ENCODE data around the gene AREG. TPM values are rescaled to one million over a fixed set of nuclear protein-coding genes. Genes with fewer than 3 reads are reported as not detected.

The AREG gene
- total and polyA plus RNA-seq, 2 experiments from 2014 or later, result 0.45 TPM; not detected in 1

DNA sequence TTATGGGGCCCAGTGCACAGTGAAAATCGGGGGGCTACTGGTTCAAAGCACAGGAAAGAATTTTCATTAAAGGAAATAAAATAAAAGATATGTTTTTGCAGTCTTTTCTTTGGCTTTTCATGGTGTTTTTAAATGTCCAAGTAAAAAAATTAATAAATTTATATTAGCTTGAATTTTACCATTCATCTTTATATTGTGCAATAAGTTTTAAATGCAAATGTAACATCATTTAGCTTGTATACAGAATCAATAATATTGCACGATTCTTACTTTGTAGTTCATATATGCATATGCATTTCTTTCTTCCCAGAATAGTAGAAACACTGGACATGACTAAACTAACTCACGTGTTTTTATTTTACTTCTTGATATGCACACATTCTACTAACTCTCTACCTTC, 31.0 kb downstream of the AREG start (continued):
- TF ChIP-seq STAT1 (IDR thresholded peaks at IDR 0.05; ENCODE audit: unreplicated experiment) (no peak), CREB1 (CRISPR knock-in tag; IDR thresholded peaks at IDR 0.05; ENCODE audit: low read depth) (no peak), NANOG (IDR thresholded peaks at IDR 0.05; ENCODE audit: borderline replicate concordance) (no peak), EZH2 (IDR thresholded peaks at IDR 0.05; ENCODE audit: low read depth, unreplicated experiment) (no peak), ZNF114 (CRISPR knock-in tag; IDR thresholded peaks at IDR 0.05) (no peak)
- TF ChIP-seq, protein P1, sequence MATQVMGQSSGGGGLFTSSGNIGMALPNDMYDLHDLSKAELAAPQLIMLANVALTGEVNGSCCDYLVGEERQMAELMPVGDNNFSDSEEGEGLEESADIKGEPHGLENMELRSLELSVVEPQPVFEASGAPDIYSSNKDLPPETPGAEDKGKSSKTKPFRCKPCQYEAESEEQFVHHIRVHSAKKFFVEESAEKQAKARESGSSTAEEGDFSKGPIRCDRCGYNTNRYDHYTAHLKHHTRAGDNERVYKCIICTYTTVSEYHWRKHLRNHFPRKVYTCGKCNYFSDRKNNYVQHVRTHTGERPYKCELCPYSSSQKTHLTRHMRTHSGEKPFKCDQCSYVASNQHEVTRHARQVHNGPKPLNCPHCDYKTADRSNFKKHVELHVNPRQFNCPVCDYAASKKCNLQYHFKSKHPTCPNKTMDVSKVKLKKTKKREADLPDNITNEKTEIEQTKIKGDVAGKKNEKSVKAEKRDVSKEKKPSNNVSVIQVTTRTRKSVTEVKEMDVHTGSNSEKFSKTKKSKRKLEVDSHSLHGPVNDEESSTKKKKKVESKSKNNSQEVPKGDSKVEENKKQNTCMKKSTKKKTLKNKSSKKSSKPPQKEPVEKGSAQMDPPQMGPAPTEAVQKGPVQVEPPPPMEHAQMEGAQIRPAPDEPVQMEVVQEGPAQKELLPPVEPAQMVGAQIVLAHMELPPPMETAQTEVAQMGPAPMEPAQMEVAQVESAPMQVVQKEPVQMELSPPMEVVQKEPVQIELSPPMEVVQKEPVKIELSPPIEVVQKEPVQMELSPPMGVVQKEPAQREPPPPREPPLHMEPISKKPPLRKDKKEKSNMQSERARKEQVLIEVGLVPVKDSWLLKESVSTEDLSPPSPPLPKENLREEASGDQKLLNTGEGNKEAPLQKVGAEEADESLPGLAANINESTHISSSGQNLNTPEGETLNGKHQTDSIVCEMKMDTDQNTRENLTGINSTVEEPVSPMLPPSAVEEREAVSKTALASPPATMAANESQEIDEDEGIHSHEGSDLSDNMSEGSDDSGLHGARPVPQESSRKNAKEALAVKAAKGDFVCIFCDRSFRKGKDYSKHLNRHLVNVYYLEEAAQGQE (IDR thresholded peaks at IDR 0.05; ENCODE audit: unreplicated experiment), result no peak
- TF ChIP-seq, protein P2, sequence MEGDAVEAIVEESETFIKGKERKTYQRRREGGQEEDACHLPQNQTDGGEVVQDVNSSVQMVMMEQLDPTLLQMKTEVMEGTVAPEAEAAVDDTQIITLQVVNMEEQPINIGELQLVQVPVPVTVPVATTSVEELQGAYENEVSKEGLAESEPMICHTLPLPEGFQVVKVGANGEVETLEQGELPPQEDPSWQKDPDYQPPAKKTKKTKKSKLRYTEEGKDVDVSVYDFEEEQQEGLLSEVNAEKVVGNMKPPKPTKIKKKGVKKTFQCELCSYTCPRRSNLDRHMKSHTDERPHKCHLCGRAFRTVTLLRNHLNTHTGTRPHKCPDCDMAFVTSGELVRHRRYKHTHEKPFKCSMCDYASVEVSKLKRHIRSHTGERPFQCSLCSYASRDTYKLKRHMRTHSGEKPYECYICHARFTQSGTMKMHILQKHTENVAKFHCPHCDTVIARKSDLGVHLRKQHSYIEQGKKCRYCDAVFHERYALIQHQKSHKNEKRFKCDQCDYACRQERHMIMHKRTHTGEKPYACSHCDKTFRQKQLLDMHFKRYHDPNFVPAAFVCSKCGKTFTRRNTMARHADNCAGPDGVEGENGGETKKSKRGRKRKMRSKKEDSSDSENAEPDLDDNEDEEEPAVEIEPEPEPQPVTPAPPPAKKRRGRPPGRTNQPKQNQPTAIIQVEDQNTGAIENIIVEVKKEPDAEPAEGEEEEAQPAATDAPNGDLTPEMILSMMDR (conservative IDR thresholded peaks at IDR 0.05; ENCODE audit: low read depth in 2 of 2), result no peak

DNA sequence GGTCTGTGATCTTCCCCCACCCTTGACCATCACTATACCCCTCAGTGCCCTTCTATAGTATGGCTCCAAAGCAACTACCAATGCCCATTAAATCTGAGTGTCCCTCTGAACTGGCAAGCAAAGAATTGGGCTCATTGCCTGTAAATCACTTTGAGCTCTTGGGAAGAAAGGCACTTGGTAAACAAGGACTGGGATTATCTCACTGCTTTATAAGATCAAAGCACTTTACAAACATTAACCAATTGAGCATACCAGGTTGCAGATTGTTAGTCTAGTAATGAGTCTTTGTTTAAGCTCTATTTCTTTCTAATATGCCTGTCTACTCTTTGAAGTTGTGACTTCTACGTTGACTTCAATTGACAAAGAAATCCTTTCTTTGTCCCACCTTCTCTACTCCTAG, 34.1 kb downstream of the AREG start:
- no peaks in the 10 kb centered on the region for H3K27me3 Mint-ChIP-seq (ENCODE audit: insufficient read depth, low read depth, poor library complexity)
- H3K36me3 Mint-ChIP-seq (ENCODE audit: low read depth), result no peaks in the 10 kb centered on the region
- DNase-seq (ENCODE audit: low spot score) (no peak), ATAC-seq (no peak)
- Histone ChIP-seq H3K79me2 (replicated peaks; ENCODE audit: insufficient read depth) (no peaks in the 10 kb centered on the region), H3K27ac (ENCODE audit: low read depth) (no peak overlapping the region), H3K27me3 (ENCODE audit: insufficient read depth) (no peaks in the 10 kb centered on the region), H4K20me1 (replicated peaks; ENCODE audit: insufficient read depth) (no peaks in the 10 kb centered on the region), H3K36me3 (ENCODE audit: insufficient read depth) (no peaks in the 10 kb centered on the region), H3K4me1 (ENCODE audit: insufficient read depth) (no peaks in the 10 kb centered on the region), H3K9me2 (ENCODE audit: insufficient read depth) (peaks cover 4% of the 10 kb centered on the region; the same call in 1 of the 2 replicates), H3F3A (replicated peaks; ENCODE audit: low read depth) (no peaks in the 10 kb centered on the region), H2AFZ (no peak overlapping the region), H3K4me3 (no peak overlapping the region), H3K4me2 (no peak overlapping the region)
- no peaks in the 10 kb centered on the region for H3K9me3 Mint-ChIP-seq
- H3K4me1 Mint-ChIP-seq, result no peaks in the 10 kb centered on the region
- no peak overlapping the region for H3K27ac Mint-ChIP-seq
- no peak overlapping the region for H3K4me3 Mint-ChIP-seq
- TF ChIP-seq, protein P3, sequence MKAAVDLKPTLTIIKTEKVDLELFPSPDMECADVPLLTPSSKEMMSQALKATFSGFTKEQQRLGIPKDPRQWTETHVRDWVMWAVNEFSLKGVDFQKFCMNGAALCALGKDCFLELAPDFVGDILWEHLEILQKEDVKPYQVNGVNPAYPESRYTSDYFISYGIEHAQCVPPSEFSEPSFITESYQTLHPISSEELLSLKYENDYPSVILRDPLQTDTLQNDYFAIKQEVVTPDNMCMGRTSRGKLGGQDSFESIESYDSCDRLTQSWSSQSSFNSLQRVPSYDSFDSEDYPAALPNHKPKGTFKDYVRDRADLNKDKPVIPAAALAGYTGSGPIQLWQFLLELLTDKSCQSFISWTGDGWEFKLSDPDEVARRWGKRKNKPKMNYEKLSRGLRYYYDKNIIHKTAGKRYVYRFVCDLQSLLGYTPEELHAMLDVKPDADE (IDR thresholded peaks at IDR 0.05), result no peak
- TF ChIP-seq CREB1 (CRISPR knock-in tag; IDR thresholded peaks at IDR 0.05; ENCODE audit: low read depth) (no peak), STAT1 (IDR thresholded peaks at IDR 0.05; ENCODE audit: unreplicated experiment) (no peak), NANOG (IDR thresholded peaks at IDR 0.05; ENCODE audit: borderline replicate concordance) (no peak), ZNF331 (CRISPR knock-in tag; IDR thresholded peaks at IDR 0.05; ENCODE audit: low read depth) (no peak), ZNF114 (CRISPR knock-in tag; IDR thresholded peaks at IDR 0.05) (no peak), POLR2AphosphoS5 (IDR thresholded peaks at IDR 0.05; ENCODE audit: low read depth) (no peak), EZH2phosphoT487 (IDR thresholded peaks at IDR 0.05; ENCODE audit: unreplicated experiment) (no peak), EZH2 (IDR thresholded peaks at IDR 0.05; ENCODE audit: low read depth, unreplicated experiment) (no peak), JUNB (IDR thresholded peaks at IDR 0.05; ENCODE audit: unreplicated experiment) (no peak)
- TF ChIP-seq, protein P2 (conservative IDR thresholded peaks at IDR 0.05; ENCODE audit: low read depth in 2 of 2), result no peak
- TF ChIP-seq, protein P1 (IDR thresholded peaks at IDR 0.05; ENCODE audit: unreplicated experiment), result no peak
